OCI-LY3 (cell line): ENCODE results near the gene MYO1F.

Source experiments
- EZH2phosphoT487 ChIP-seq: fragments of 200-600 bp; shearing (Covaris generic); IDR thresholded peaks from 2 replicates; pipeline ENCODE4 v1.6.1; 2018; ENCODE audit warnings: antibody characterized with exemption, mixed run types, low read depth
- TF ChIP-seq, protein P1 (sequence below): fragments of 200-600, 300-600 bp; sonication (generic); IDR thresholded peaks from 2 replicates; pipeline ENCODE4 v1.5.1; 2014; ENCODE audit warnings: antibody characterized with exemption, low read length, low read depth

GRCh38 chr19:8501516-8501915 lies 75.7 kb downstream of the MYO1F start:
- TF ChIP-seq, protein P1, sequence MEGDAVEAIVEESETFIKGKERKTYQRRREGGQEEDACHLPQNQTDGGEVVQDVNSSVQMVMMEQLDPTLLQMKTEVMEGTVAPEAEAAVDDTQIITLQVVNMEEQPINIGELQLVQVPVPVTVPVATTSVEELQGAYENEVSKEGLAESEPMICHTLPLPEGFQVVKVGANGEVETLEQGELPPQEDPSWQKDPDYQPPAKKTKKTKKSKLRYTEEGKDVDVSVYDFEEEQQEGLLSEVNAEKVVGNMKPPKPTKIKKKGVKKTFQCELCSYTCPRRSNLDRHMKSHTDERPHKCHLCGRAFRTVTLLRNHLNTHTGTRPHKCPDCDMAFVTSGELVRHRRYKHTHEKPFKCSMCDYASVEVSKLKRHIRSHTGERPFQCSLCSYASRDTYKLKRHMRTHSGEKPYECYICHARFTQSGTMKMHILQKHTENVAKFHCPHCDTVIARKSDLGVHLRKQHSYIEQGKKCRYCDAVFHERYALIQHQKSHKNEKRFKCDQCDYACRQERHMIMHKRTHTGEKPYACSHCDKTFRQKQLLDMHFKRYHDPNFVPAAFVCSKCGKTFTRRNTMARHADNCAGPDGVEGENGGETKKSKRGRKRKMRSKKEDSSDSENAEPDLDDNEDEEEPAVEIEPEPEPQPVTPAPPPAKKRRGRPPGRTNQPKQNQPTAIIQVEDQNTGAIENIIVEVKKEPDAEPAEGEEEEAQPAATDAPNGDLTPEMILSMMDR = no peak
- TF ChIP-seq EZH2phosphoT487 = no peak
